Fibroblast of lung (primary cell): ENCODE results near the gene ERGIC1. TPM values are rescaled to one million over a fixed set of nuclear protein-coding genes. Genes with fewer than 3 reads are reported as not detected.

Source experiments
- DNase-seq, 2 donors: peaks; one replicate each; pipeline versions ENCODE4 v3.0.0 to v3.0.0-alpha.2; 2010; ENCODE audit warnings: low read depth in 2 of 2
- H2AFZ ChIP-seq: 2 replicates; pipeline ENCODE4 v1.5.1; 2012; ENCODE audit warnings: low read length, control low read depth, inconsistent platforms
- H3K27ac ChIP-seq: 2 replicates; pipeline ENCODE4 v1.5.1; 2011; ENCODE audit warnings: low read length, control low read depth; ENCODE audit not compliant: insufficient read depth
- H3K27me3 ChIP-seq: 2 replicates; pipeline ENCODE4 v1.5.1; 2011; ENCODE audit warnings: mild to moderate bottlenecking, low read length; ENCODE audit not compliant: control insufficient read depth, insufficient read depth
- H3K36me3 ChIP-seq: 2 replicates; pipeline ENCODE4 v1.5.1; 2011; ENCODE audit warnings: low read length; ENCODE audit not compliant: control insufficient read depth, insufficient read depth
- H3K4me1 ChIP-seq: 2 replicates; pipeline ENCODE4 v1.5.1; 2011; ENCODE audit warnings: low read length; ENCODE audit not compliant: control insufficient read depth, insufficient read depth; ENCODE audit errors: extremely low read depth
- H3K4me2 ChIP-seq: 2 replicates; pipeline ENCODE4 v1.5.1; 2011; ENCODE audit warnings: low read length, control low read depth; ENCODE audit not compliant: insufficient read depth; ENCODE audit errors: extremely low read depth
- H3K4me3 ChIP-seq, 4 experiments: fragments of 200-600 bp in 1 of 4; sonication (generic) in 1 of 4; replicated peaks in 1 of 4; 2 replicates each; pipeline ENCODE4 v1.5.1; 2011 to 2016; ENCODE audit warnings: low read length in 4 of 4, low read depth in 3 of 4, mild to moderate bottlenecking in 3 of 4, control low read depth in 2 of 4, inconsistent platforms in 1 of 4, mixed read lengths in 1 of 4; ENCODE audit not compliant: insufficient read depth in 1 of 4; ENCODE audit errors: control extremely low read depth in 1 of 4
- H3K79me2 ChIP-seq: 2 replicates; pipeline ENCODE4 v1.5.1; 2012; ENCODE audit warnings: mild to moderate bottlenecking, low read length, inconsistent platforms; ENCODE audit not compliant: control insufficient read depth, insufficient read depth
- H3K9ac ChIP-seq: 2 replicates; pipeline ENCODE4 v1.5.1; 2011; ENCODE audit warnings: mild to moderate bottlenecking, low read length, control low read depth; ENCODE audit not compliant: insufficient read depth
- H3K9me3 ChIP-seq: 2 replicates; pipeline ENCODE4 v1.5.1; 2012; ENCODE audit warnings: low read depth, low read length; ENCODE audit not compliant: control insufficient read depth, insufficient read depth
- H4K20me1 ChIP-seq: 2 replicates; pipeline ENCODE4 v1.5.1; 2011; ENCODE audit warnings: low read length; ENCODE audit not compliant: control insufficient read depth, insufficient read depth; ENCODE audit errors: extremely low read depth
- EZH2 ChIP-seq: IDR thresholded peaks from 2 replicates; pipeline ENCODE4 v1.5.1; 2012; ENCODE audit warnings: low read length, control low read depth, mild to moderate bottlenecking; ENCODE audit errors: missing control alignments
- polyA plus RNA-seq, 2 donors: library from polyadenylated mRNA; depleted of rRNA in 1 of 2; stranded (reverse) in 1 of 2; unstranded in 1 of 2; fragments of >200 nt; gene quantifications; 2 replicates each; pipeline ENCODE4 v1.2.1, GENCODE V29; 2011 to 2012; ENCODE audit warnings: missing spikeins in 1 of 2
- total RNA-seq: library from RNA; depleted of rRNA; stranded (reverse); fragments of >200 nt; gene quantifications from 2 replicates; pipeline ENCODE4 v1.2.1, GENCODE V29; 2014
- TF ChIP-seq, protein P1 (sequence below), 2 donors: IDR thresholded peaks in 1 of 2; conservative IDR thresholded peaks in 1 of 2; 1 replicate in 1 of 2; 2 replicates in 1 of 2; pipeline ENCODE4 v1.5.1; 2011 to 2012; ENCODE audit warnings: low read length in 2 of 2, control low read depth in 1 of 2, inconsistent platforms in 1 of 2, low read depth in 1 of 2, mild to moderate bottlenecking in 1 of 2

The ERGIC1 gene
- total and polyA plus RNA-seq, 2 donors (not counting 1 experiment from before 2014, with no cell fraction given) = 113 to 171 TPM

DNA sequence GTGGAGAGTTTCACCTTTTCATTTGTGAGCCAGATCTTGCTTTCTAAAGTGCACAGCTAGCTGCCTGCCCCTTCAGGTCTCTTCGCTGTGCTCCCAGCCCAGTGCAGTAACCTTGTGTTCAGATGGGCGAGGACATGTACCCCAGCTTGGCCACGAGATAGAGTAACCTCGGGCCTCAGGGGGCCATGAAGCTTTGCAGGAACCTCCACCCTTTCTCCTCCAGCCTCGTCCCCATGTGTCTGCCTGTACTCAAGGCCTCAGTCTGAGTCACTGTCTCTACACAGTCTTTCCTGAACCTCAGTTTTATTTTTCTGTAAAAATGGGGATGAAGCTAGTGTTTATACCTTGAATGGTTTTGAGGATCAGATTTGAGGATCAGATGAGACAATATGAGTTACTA lies 37.9 kb downstream of the ERGIC1 start:
- Histone ChIP-seq H3K9me3 (no peaks in the 10 kb centered on the region), H2AFZ (no peak overlapping the region), H3K36me3 (no peaks in the 10 kb centered on the region), H3K27me3 (no peaks in the 10 kb centered on the region), H3K4me3 (no peak overlapping the region), H4K20me1 (no peaks in the 10 kb centered on the region), H3K9ac (peak overlapping the region; percentile 33), H3K27ac (peak overlapping the region; percentile 94), H3K79me2 (peaks cover 45% of the 10 kb centered on the region), H3K4me2 (no peak overlapping the region), H3K4me1 (peaks cover 58% of the 10 kb centered on the region)
- peak in 1 of 2 donors; percentile 40 for DNase-seq
- no peak for TF ChIP-seq EZH2
- TF ChIP-seq, protein P1, sequence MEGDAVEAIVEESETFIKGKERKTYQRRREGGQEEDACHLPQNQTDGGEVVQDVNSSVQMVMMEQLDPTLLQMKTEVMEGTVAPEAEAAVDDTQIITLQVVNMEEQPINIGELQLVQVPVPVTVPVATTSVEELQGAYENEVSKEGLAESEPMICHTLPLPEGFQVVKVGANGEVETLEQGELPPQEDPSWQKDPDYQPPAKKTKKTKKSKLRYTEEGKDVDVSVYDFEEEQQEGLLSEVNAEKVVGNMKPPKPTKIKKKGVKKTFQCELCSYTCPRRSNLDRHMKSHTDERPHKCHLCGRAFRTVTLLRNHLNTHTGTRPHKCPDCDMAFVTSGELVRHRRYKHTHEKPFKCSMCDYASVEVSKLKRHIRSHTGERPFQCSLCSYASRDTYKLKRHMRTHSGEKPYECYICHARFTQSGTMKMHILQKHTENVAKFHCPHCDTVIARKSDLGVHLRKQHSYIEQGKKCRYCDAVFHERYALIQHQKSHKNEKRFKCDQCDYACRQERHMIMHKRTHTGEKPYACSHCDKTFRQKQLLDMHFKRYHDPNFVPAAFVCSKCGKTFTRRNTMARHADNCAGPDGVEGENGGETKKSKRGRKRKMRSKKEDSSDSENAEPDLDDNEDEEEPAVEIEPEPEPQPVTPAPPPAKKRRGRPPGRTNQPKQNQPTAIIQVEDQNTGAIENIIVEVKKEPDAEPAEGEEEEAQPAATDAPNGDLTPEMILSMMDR (conservative IDR thresholded peaks at IDR 0.05 in 1 of 2, IDR thresholded peaks at IDR 0.05 in 1 of 2; ENCODE audit: low read depth in 1 of 2, low read length in 2 of 2) = no peak

DNA sequence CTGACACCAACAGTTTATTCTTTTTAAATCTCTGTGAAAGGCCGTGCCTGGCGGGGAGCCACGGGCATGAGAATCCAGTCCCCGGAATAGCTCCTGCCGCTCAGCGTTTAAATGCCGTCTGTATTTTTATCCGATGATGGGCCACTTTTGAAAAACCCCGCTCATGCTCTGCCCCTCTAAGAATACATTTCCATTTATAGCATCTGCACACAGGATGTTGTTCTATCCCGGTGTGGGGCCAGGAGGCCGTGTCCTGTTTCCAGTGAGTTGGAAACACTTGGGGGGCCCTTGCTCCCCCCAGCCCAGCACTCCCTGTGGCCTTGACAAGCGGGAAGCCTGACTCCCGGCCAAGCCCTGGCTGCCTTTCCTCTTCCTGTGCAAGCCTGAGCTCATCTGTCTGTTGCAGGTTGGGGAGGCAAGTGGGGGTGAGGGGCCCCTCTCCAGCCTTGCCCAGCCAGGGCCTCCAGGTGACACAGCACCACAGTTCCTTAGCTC lies 39.0 kb downstream of the ERGIC1 start:
- H3K4me3 ChIP-seq = no peak overlapping the region
- H3K9me3 ChIP-seq = no peaks in the 10 kb centered on the region
- no peaks in the 10 kb centered on the region for H3K27me3 ChIP-seq
- H3K4me1 ChIP-seq = peaks cover 54% of the 10 kb centered on the region
- DNase-seq = peak; percentile 74
- TF ChIP-seq EZH2 = no peak
- TF ChIP-seq, protein P1 (conservative IDR thresholded peaks at IDR 0.05 in 1 of 2, IDR thresholded peaks at IDR 0.05 in 1 of 2; ENCODE audit: low read depth in 1 of 2, low read length in 2 of 2) = peak in 1 of 2 donors; percentile 28
- peaks cover 49% of the 10 kb centered on the region for H3K79me2 ChIP-seq
- H3K4me2 ChIP-seq = peak overlapping the region; percentile 51
- H4K20me1 ChIP-seq = no peaks in the 10 kb centered on the region
- H2AFZ ChIP-seq = no peak overlapping the region
- H3K36me3 ChIP-seq = no peaks in the 10 kb centered on the region
- peak overlapping the region; percentile 60 for H3K9ac ChIP-seq
- peak overlapping the region; percentile 94 for H3K27ac ChIP-seq

- Histone ChIP-seq H3K4me2 (peak overlapping the region; percentile 51), H3K4me1 (peaks cover 55% of the 10 kb centered on the region), H3K9ac (peak overlapping the region; percentile 60), H3K79me2 (peaks cover 52% of the 10 kb centered on the region), H3K27me3 (no peaks in the 10 kb centered on the region), H3K36me3 (no peaks in the 10 kb centered on the region), H3K4me3 (no peak overlapping the region), H4K20me1 (no peaks in the 10 kb centered on the region), H3K9me3 (no peaks in the 10 kb centered on the region), H3K27ac (peak overlapping the region; percentile 94), H2AFZ (no peak overlapping the region)
- TF ChIP-seq EZH2 = no peak
- TF ChIP-seq, protein P1 (conservative IDR thresholded peaks at IDR 0.05 in 1 of 2, IDR thresholded peaks at IDR 0.05 in 1 of 2; ENCODE audit: low read depth in 1 of 2, low read length in 2 of 2) = no peak
- DNase-seq = no peak
Measured at GRCh38 chr5:172873513-172873912, 39.5 kb downstream of the ERGIC1 start.
